ENCODE measurements around the gene CFAP210.
"Not testable (repeated sequence)": the region's sequence is repeated elsewhere in the genome, so short reads cannot be mapped to it uniquely, and the experiment has no call there.

Gene CFAP210

DNA sequence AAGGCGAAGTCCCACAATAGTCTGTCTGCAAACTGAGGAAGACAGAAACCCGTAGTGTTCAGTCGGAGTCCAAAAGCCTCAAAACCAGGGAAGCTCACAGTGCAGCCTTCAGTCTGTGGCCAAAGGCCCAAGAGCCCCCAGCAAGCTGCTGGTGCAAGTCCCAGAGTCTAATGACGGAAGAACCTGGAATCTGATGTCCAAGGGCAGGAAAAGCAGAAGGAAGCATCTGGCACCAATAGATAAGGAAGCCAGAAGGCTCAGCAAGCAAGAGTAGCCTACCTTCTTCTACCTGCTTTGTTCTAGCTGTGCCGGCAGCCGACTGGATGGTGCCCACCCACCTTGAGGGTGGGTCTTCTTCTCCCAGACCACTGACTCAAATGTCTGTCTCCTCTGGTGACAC lies 21.8 kb downstream of the CFAP210 start:
- DNase-seq = no peak

DNA sequence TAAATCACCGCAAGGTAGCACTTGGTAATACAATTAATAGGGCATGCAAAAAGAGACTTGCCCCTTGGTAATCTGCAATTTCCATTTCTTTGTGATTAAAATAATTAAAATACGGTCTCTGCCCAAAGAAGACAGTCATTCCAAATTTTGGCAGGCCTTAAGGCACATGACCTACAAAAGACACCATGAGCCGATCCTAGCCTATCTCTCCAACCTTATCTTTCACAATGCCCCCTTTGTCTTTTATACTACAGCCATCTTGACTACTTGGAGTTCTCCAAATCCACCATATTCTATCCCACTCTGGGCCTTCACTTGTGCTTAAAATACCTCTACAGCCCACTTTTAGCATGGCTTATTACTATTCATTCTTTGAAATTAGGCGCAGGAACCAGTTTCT lies 23.3 kb downstream of the CFAP210 start:
- no peak for DNase-seq

DNA sequence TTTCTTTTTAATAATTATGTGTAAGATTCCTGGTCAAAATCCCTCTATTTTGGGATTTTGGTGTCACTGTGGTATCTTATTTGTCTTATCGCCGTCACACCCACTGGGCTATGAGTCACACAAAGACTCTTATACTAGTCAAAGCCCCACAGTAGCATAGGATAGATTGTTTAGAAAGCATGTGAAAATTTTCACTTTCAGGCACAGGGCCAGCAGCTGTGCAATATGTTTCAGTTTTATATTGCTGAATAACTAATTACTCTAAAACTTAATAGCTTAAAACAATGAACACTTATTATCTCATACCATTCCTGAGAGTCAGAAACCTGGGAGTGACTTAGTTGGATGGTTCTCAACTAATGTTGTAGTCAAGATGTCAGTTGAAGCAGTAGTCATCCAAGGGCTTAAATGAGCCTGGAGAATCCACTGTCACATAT lies 24.0 kb downstream of the CFAP210 start:
- no peak for DNase-seq

DNA sequence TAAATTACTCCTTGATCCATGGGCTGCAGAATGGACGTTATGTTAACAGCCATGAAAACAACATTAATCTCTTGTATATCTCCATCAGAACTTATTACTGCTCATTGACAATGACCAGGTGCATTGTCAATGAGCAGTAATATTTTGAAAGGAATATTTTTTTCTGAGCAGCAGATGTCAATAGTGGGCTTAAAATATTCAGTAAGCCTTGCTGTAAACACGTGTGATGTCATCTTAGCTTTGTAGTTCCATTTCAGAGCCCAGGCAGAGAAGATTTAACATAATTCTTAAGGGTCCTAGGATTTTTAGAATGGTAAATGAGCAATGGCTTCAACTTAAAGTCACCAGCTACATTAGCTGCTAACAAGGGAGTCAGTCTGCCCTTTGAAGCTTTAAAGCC lies 26.6 kb downstream of the CFAP210 start:
- DNase-seq = no peak

DNA sequence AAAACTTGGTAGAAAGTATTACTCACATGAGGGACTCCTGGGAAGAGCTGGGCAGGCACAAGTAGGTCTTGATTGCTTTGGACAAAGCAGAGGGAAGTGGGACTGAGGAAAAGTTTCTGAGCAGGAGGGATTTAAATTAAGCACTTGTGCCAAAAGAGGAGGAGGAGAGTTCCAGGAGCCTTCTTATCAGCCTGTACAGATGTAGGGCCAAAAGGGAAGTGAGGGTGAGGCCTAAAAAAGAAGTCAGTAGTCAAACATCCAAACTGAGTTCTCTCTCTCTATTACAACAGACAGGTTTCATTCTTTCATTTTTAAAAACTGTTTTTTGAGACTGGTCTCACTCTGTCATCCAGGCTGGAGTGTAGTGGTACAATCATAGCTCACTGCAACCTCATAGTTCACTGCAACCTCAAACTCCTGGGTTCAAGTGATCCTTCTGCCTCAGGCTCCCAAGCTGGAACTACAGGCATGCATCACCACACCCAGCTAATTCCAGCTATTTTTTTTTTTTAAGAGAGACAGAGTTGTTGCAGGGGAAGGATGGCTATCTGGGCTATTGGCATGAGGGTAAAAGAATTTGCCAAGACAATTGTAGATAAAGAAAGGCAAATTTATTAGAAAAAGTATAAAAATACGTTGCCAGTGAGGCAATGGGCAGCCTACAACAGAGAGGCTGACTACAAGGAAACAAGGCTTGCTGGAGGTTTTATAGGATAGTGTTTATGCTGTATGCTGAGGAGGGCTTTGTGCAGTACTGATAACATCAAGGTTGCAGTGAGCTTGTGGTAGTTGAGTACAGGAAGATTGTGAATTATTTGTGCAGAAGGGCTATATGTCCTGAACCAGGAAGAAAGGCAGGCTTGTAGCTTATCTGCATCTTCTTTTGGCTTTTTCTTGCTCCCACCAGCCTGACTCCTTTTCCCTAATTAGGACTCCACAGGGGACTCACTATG lies 29.0 kb downstream of the CFAP210 start:
- no peak for DNase-seq

DNA sequence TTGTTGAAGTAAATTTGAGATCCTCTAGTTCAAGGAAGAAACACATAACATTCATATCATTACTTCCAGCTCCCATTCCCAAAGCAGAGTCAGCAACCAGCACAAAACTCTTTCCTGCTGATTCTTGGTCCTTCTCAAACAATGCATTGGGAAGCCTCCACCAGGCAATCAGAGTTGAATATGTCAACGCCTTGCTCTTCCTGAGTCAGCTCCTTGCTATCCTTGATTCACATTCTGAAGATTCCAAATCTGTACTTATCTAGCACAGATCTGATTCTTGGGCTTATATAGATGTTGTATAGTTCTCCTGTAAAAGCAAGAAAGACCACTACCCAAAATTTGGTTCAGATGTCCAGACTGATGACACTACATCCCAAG lies 29.6 kb downstream of the CFAP210 start:
- no peak for DNase-seq

DNA sequence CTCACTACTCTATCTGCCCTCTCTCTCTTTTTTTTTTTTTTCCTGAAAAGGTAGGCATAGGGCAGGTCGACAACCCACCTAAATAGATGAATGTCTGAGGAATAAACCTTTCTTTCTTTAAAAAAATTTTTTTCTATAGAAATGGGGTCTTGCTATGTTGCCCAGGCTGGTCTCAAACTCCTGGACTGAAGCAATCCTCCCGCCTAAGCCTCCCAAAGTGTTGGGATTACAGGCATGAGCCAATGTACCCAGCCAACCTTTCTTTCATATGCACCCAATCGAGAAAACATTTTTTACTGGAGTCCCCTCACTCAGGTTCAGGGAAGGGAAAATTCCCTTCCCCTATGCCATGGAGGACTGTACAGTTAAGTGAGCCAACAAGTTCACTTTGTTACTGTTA lies 31.0 kb downstream of the CFAP210 start:
- no peak for DNase-seq

DNA sequence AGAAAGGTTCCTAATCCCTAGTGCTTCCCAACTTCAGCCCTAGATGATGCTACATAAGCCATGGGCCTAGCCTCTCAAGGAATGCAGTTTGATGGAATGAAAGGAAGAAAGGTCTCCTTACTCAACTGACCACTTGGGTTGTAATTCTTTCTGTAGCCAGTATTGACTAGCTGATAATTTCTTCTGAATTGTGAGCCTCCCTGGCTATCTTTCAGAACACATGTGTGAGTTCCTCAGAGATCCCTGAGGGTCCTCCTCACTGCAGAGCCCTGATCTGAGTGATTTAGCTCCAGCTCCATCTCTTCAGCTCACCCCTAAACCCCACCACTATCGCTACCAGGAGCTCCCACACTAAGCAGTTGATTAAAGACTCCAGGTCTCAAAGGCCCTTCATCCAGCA lies 31.5 kb downstream of the CFAP210 start:
- no peak for DNase-seq

DNA sequence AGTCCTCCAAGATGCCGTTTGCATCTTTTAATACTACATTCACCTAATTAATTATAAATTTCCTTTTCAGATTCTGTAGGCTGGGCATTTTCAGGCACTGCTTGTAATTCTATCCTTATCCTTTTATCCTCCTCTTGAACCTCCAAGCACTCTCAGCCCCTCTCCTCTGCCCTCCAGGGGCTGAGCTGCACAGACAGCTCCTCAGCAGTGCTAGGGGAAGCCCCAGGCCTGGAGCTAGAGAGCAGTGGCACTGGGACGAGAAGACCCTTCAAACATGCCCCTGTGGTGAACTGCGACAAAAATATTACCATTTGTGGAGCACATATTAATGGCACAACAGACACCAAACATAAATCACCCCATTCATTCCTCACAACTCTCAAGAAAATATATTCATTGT lies 32.9 kb downstream of the CFAP210 start:
- no peak for DNase-seq

DNA sequence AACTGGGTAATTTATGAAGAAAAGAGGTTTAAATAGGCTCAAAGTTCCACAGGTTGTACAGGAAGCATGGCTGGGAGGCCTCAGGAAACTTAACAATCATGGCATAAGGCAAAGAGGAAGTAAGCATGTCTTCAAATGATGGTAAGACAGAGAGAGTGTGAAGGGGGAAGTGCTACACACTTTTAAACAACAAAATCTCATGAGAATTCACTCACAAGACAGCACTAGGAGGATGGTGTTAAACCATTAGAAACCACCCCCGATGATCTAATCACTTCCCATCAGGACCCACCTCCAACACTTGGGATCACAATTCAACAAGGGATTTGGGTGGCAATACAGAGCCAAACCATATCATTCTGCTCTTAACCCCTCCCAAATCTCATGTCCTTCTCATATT lies 34.9 kb downstream of the CFAP210 start:
- DNase-seq = no peak

DNA sequence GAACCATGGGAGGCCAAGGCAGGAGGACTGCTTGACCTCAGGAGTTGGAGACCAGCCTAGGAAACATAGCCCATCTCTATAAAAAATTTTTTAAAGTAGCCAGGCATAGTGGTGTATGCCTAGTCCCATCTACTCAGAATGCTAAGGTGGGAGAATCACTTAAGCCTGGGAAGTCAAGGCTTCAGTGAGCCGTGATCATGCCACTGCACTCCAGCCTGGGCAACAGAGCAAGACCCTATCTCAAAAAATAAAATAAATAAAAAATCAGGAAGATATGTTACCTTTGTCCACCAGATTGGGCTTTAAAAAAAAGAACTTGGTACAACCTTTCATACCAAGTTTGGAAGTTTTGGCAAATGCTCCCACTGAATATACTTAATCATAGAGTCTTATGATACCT lies 35.3 kb downstream of the CFAP210 start:
- no peak for DNase-seq

DNA sequence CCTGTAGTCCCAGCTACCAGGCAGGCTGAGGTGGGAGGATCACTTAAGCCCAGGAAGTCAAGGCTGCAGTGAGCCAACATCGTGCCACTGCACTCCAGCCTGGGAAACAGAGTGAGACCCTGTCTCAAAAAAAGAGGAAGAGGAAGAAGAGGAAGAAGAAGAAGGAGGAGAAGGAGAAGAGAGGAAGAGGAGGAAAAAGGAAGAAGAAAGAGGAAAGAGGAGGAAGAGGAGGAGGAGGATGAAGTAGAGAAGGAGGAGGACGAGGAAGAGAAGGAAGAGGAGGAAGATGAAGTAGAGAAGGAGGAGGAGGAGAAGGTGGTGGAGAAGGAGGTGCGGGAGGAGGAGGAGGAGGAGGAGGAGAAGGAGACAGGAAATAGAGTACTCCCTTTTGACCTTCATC lies 38.0 kb downstream of the CFAP210 start:
- no peak for DNase-seq

DNA sequence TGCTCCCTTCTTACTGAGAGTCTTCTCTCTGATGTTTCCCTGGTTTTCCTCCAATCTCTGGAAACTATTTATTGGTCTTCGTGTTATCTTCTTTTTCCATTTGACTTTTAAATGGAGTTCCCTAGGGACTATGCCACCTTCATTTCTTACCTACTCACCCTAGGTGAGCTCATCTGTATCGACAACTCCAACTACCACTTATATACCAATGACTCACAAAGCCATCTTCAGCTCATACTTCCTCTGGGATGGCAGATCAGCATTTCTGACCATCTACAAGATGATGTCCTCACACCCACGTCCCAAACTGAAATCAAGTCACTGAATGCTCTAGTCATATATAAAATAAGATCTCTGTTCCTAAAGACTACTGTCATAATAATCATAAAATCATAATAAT lies 40.6 kb downstream of the CFAP210 start:
- no peak for DNase-seq

DNA sequence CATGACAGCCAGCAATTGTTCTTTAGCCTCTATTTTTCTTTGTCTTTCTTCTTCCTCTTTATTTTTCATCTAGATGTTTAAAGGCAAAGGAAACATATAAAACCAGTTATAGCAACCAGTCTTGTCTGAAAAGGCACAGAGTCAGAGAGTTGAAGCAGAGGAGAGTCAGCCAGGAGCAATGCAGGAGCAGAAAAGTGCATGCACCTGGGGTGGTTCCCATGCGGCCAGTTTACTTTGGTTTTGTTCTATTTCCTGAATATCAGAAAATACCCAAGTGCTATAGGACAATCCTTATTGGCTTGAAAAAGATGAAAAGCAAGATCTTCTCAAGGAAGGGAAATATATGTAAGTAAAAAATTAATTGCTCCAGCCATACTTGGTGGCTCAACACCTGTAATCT lies 44.9 kb downstream of the CFAP210 start:
- no peak for DNase-seq

DNA sequence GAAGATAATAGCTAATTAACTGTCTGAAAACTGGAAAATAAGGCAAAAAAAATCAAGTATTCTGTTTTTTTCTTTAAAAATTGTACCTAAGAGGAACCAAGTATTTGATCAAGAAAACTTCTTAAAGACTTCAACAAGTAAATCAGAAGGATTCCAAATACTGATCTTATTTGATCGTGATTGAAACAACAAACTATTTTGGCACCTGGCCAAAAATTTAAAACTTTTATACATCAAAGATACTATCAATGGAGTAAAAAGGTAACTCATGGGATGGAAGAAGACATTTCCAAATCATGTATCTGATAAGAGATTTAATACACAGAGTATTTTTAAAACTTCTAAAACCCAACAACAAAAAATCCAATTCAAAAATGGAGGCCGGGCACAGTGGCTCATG lies 46.7 kb downstream of the CFAP210 start:
- no peak for DNase-seq

DNA sequence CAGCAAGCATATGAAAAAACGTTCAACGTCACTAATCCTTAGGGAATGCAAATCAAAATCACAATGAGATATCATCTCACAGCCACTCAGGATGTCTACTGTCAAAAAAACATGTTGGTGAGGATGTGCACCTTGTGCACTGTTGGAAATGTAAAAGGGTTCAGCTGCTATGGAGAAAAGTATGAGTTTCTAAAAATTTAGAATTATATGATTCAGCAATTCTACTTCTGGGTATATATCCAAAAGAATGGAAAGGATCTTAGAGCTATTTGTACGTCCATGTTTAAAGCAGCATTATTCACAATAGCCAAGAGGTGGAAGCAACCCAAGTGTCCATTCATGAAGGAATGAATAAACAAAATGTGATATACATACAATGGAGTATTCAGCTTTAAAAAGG lies 50.0 kb downstream of the CFAP210 start:
- DNase-seq = no peak

DNA sequence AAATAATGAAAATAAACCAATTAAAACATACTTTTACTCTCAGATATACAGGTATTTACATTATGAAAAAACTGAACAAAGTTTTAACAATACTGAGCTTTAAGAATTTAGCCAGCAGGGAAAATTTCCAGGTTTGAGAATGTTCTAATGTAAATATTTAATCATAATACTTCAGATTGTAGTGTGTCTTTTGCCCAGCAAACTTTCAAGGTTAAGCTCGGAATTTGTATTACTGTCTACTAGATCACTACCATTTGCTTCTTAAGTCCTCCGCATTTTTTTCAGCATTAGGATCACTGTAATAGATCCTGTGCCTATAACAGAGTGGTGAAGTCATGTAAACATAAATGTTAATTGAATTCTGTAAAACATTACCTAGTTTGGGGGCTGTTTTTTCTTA lies 52.7 kb downstream of the CFAP210 start:
- no peak for DNase-seq

DNA sequence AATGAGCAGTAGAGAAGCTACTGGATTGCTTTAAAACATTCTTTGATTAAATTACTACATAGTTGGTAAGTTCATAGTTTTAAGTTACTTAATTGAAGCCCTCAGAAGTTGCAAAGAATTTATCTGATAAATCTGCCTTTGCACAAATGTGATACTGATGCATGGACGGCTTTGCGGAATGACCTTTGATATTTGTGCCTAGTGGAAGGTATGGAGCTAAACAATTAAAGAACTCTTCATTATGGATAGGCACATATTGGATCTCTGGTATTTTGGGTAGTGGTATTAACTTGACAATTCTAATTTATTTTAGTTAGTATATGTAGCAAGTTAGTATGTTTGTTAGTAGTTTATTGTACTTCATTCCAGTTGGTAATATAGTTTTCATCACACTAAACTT lies 54.1 kb downstream of the CFAP210 start:
- no peak for DNase-seq

DNA sequence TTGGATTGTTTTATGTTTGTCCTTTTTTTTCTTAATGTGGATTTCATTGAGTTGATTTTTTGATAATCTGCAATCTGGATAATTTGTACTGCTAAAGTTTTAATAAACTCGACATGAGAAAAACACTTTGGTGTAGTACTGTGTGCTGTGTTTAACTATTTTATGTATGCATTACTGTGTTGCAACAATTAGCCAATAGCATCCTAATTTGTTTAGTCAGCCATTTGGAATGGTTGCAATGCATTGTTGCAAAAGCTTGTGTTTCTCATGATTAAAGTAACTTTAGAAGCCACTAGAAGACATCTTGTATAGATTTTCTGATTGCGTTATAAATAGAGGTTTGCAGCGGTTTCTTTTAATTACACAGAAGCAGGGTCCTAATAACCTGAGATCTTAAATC lies 56.6 kb downstream of the CFAP210 start:
- DNase-seq = no peak

DNA sequence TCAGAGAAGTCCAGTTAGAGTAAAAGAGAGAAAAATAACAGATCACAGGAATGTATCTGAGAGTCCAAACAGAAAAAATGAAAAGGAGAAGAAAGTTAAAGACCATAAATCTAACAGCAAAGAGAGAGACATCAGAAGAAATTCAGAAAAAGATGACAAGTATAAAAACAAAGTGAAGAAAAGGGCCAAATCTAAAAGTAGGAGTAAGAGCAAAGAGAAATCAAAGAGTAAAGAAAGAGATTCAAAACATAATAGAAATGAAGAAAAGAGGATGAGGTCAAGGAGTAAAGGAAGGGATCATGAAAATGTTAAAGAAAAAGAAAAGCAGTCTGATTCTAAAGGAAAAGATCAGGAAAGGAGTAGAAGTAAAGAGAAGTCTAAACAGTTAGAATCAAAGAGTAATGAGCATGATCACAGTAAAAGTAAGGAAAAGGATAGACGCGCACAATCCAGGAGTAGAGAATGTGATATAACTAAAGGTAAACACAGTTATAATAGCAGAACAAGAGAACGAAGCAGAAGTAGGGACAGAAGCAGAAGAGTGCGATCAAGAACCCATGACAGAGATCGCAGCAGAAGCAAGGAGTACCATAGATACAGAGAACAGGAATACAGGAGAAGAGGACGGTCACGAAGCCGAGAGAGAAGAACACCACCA lies 57.6 kb downstream of the CFAP210 start:
- DNase-seq = no peak

DNA sequence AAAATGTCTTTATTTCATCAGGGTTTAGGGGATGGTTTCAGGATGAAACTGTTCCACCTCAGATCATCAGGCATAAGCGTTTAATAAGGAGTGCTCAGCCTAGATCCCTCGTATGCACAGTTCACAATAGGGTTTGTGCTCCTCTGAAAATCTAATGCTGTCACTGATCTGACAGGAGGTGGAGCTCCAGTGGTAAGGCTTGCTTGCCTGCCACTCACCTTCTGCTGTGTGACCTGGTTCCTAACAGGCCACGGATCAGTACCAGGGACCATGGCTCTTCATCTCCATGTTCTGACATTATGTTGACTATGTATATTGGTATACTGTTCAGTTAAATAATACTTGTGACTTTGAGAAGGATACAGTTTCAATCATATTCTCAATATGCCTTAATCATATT lies 68.4 kb downstream of the CFAP210 start:
- DNase-seq = no peak

DNA sequence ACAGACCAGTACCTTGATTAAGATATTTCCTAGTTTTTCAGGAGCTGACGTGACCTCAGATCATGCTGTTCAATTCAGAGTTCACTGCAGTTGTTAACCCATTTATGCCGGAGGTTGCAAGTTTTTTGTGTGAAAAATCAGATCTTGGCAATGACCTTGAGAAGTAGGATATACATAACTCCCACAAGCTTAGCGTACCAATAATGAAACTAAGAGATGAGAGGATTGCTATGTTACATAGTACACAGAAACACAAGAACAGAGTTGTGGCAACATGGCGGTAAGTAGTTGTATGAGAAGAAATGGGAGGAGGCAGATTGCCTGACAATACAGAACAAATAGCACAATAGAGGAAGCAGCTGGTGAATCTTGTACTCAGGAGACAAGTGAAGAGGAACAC lies 71.0 kb downstream of the CFAP210 start:
- no peak for DNase-seq

DNA sequence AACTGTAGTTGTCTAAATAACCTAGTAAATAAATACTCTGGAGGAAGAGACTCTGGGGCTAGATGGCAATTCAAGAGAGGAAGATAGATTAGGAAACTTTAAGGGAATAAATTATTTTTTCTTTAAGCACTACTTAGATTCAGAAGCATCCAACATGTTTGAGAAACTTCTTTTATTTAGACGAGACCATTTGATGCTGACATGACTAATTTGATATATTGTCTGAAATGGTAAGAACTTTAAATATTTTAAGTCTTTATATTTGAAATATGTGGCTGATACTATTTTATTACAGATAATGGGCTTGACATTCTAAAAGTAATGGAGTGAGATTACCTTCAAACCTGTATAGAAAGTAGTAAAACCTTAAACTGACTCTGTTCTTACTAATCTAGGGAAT lies 73.7 kb downstream of the CFAP210 start:
- DNase-seq = no peak

DNA sequence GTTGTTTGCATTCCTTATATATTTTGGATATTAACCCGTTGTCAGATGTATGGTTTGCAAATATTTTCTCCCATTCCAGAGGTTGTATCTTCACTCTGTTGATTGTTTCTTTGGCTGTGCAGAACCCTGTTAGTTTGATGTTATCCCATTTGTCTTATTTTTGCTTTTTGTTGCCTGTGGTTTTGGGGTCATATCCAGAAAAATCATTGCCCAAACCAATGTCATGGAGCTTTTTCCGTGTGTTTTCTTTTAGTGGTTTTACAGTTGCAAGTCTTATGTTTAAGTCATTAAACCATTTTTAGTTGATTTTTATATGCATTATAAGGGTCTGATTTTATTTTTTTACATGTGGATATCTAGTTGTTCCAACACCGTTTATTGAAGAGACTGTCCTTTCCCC lies 74.3 kb downstream of the CFAP210 start:
- no peak for DNase-seq

DNA sequence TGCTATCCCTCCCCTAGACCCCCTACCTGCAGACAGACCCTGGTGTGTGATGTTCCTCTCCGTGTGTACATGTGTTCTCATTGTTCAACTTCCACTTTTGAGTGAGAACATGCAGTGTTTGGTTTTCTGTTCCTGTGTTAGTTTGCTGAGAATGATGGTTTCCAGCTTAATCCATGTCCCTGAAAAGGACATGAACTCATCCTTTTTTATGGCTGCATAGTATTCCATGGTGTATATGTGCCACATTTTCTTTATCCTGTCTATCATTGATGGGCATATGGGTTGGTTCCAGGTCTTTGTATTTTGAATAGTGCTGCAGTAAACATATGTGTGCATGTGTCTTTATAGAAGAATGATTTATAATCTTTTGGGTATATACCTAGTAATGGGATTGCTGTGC lies 78.2 kb downstream of the CFAP210 start:
- not testable (repeated sequence) for DNase-seq

Measured in activated T-cell treated with anti-CD3 and anti-CD28 coated beads, Interleukin-2, amount 50 U/mL, for 1 hour (primary cell).